CD4-positive, alpha-beta T cell treated with Interleukin-4 for 1 hour (primary cell): ENCODE measurements around the gene KCNIP2.
A peak's percentile ranks its signal among the peaks of the same experiment; 100 is the strongest.

Experiments
- DNase-seq, 2 donors: peaks; one replicate each; pipeline ENCODE4 v3.0.0-alpha.2; 2020 to 2022

KCNIP2 gene

DNA sequence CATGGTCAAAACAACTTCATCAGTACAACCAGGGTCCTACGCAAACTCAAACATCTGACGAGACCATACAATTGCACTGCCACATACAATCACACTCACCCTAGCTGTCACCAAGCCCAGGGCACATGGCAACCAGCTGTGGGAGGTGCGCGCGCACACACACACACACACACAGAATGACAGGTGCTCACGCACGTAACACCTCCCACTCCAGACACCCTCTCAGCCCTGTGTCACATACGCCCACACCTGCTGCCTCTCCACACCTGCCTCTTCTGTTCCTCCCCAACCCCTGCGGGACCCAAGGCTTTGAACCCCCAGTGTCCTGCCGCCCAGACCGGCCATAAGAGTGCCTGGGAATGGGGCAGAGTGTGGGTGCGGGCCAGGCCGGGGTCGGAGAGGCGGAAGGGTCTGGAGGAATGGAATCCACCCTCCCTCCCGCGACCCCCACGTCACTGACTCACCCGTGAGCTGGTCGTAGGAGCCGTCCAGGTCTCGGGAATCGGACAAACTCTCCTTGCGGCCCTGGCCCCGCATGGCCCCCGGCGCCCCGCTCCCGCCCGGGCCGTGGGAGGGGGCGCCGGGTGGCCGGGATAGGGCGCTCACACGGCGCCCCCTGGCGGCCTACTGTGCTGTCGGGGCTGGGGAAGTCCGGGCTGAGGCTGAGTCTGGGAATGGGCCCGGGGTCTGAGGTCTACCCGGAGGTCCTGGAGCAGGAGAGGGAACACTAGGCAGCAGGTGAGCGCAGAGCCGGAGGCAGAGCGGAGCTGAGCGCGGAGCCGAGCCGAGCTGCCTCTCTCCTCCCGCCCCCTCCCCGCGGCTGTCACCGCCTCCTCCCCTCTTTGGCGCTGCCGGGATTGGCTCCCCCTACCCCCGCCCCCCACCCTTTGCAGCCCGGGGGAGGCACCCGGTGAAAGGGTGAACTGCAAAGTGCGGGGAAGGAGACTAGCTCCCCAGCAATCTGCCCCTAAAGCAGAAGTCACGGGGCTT is at the start of gene KCNIP2:
KCNIP2 (minus strand) TSS at position 769 of the 990 bp plus-strand sequence; CDS start at position 537, 232 bp downstream.
- peak; percentile 66 to 73 for DNase-seq

GRCh38 chr10:101892782-101893391 is 49.3 kb upstream of the KCNIP2 start:
- no peak for DNase-seq

DNA sequence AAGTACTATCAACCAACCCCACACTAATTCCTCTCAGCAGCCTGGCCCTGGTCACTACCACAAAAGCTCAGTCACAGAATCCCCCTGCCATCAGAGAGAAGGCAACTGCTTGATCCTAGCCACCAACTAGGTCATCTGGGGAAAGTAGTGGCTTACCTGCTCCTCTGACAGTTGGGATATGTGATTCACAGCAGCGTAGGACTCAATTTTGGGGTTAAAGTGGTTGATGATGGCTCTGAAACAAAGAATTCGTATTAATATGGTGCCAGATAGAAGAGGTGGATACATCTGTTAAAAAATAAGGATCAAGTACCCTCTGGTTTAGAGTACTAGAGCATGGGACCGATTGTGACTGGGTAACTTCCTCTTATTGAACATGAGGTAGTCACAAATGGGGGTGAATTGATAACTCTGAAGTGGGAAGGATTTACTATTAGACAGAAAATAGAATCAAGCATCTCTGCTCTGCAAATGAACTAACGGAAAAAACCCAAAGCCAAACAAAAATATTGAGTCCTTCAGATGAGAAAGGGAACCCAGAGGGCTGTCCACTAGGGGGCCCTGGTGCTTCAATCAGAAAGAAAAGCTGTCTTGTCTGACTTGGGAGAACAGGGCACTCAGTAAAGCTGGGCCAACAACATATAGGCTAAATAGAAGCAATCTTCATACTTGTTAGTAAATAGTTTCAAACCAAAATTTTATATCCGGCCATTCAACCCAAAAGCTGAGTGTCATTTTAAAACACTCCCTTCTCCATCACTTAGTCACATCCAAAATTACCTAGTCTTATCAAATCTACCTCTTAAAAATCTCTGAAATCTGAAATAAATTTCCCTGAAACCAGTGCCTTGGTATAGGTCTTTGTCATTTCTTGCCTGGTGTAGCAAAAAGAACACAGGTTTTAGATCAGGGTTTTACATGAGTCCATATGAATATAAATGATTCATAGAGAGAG is 45.9 kb upstream of the KCNIP2 start:
- peak; percentile 65 to 74 for DNase-seq

- DNase-seq: no peak
Measured at GRCh38 chr10:101888251-101888949, 44.8 kb upstream of the KCNIP2 start.

DNA sequence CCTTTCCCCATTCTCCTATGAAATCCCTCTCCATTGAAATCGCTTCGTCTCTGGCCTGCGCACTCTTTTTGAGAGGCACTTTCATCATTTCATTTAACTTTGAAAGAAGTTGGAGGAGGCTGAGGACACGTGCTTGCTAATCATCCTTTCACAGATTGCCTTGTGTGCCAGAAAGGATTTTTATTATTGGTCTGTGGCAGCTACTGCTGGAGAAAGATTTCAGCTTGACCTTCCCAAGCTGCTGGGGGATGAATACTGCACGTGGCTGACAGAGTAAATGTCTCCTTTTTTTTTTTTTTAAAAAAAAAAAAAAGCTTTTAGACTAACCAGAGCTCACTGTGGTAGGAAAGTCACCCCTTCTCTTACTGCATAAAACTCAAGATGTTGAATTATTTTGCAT is 44.2 kb upstream of the KCNIP2 start:
- DNase-seq: no peak

DNA sequence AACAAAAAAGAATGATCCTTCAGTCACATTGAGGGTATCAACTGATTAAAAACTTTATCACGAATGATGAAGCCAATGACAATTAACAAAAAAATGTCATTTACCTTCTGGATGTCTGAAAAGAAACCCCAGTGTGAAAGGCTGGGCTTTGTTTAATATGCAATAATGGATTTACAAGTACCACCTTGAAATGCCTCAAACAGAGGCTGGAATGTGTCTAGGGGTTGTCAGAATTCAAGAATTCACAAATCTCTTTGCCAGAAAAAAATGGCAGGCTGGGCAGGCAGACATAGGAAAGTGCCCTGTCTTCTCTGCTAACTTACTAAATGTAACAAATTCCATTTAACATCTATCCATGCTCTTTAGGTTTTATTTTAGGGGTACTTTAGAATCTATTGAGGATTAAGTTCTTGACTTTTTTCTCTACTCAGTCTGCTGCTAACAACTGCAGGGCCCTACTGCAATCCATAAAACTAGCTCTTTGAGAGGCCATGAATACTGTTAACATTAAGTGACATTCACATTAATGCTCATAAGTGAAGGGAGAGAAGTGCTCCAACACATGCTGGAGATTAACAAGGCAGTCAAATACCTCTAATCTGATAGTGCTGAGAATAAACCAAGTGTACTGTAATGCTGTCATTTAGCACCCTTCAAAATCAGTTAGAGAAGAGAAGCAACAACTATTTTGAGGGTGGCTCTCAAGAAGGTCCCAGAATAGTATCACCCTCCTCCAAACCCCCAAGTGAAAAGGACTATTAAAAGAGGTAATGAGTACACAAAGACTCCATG is 43.1 kb upstream of the KCNIP2 start:
- no peak for DNase-seq

DNA sequence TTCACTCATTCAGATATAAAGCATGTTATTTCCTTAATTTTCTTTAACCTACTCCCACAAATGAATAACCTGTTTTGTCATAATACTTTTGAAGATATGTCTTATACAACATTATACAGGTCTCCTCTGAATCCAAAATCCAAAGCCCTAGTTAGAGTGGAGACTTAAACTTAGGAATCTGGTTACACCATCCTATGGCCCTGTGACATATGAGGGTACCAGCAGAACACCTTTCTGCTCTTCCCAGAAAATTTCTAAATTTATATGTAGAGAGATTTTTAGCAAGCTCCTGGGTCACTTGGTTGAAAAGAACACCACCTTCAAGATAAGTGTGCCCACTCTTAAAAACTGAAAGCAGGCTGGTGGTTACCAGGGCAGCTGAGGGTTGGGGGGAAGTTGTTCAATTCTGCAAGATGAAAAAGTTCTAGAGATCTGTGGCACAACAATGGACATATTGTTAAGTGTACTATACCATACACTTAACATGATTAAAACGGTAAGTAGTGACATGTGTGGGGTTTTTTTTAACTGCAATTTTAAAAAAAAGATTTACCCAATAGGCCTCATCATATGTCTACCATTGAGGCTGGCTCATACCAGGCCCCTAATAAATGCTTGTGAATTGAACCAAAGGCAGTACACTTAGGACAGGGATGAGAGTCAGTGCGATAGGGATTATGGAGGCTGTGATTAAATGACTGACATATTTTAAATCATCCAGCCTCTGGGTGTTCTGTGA is 37.6 kb upstream of the KCNIP2 start:
- no peak for DNase-seq

- no peak for DNase-seq
Measured at GRCh38 chr10:101880232-101880573, 36.6 kb upstream of the KCNIP2 start.

DNA sequence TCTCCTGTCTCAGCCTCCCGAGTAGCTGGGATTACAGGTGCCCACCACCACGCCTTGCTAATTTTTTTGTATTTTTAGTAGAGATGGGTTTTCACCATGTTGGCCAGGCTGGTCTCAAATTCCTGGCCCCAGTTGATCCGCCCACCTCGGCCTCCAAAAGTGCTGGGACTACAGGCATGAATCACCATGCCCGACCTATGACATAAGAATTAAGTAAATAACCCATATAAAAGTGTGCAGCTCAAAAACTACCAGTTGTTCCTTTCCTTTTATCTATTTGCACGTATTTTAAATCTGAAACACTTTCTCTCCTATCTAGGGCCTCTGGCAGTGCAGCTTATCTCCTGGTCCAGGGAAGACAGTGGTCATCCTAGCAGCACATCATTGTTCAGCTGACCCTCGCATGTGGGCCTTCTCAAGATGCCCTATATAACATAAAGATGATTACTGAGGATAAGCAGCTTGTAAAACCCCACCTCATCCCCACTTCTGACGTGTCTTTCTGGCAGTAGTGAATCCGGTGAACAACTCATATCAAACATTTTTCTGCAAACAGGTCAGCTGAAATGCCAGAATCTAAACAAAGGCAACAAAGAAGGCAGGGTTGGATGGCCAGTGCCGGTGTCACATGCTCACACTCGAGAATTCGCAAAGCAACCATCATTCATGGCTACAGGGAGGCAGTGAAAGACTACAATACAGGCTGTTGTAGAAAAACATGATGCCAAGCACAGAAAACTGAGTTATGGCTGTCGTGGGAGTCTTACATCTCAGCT is 36.0 kb upstream of the KCNIP2 start:
- DNase-seq: no peak

- no peak for DNase-seq
Measured at GRCh38 chr10:101878869-101879268, 35.3 kb upstream of the KCNIP2 start.

DNA sequence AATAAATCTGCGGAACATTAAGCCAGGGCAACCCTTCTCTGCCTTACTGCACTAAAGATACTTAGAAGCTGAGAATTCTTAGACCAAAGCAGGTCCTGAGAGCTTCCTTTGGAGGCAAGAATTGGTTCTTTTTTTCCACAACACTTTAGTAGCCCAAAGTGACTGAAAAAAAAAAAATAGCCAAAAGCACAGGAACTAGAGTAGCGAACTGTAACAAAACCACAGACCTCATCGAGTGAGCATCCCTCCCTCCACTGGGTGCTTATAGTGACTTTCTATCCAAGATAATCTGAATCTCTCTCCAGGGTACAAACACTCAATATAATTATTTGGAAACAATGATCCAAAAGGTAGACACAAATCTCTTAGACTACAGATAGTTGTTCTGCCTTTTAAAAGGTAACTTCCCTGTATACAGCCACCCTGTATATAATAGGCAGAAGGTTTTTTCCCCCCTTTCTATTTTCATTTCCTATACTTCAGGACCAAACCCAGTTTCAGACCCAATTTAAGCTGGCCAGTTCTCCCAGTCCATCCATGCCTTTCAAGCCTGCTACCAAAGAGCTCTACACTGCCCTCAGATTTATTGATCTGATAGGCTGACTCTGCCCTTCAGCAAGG is 31.6 kb upstream of the KCNIP2 start:
- no peak for DNase-seq

DNA sequence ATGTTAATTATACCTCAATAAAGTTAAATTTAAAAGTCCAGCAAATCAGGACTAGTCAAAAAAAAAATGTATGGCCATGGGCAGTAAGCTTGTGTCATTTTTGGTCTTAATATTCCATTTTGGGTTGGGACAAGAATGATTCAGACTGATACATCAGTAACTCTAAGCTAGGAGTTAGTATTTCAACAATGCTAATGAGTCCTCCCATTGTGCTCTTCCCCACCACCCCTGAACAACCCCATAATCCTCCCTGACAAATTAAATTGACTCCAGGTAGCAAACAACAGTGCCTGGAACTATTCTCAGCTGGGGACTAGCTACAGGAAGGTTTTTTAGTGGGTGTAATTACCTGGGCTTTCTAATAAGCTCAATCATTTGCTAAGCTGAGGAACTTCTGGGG is 30.7 kb upstream of the KCNIP2 start:
- no peak for DNase-seq

DNA sequence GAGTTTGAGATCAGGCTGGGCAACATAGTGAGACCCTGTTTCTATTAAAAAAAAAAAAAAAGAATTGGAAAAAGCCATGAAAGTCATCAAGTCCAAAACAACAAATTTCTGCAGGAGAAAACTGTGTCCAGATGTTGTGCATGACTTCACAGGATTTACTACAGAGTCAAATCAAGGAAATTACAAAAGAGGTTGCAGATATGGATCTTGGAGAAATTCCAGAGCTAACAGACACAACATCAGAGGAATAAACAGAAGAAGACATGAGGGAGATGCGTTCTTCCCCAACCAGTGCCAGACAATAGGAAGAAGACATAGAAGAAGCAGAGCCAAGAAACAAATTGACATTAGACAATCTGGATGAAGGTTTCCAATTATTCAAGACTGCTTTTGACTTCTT is 24.3 kb upstream of the KCNIP2 start:
- DNase-seq: no peak

DNA sequence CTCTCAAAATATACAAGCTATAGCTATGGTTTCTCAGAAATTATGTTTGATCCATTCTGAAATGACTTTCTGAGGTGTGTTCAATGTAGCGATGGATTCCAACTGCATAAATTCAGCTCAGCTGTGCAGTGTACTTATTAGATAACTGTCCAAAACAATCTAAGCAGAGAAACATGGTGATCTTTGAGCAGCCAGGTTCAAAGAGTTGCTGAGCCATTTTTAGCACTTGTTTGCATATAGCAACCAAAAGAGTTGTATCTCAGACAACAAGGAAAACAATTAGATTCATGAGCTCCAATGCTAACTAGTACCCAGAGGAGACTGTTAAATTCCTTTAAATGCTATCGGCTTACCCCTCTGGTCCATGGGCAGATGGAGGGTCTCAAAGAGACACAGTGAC is 15.9 kb upstream of the KCNIP2 start:
- no peak for DNase-seq

DNA sequence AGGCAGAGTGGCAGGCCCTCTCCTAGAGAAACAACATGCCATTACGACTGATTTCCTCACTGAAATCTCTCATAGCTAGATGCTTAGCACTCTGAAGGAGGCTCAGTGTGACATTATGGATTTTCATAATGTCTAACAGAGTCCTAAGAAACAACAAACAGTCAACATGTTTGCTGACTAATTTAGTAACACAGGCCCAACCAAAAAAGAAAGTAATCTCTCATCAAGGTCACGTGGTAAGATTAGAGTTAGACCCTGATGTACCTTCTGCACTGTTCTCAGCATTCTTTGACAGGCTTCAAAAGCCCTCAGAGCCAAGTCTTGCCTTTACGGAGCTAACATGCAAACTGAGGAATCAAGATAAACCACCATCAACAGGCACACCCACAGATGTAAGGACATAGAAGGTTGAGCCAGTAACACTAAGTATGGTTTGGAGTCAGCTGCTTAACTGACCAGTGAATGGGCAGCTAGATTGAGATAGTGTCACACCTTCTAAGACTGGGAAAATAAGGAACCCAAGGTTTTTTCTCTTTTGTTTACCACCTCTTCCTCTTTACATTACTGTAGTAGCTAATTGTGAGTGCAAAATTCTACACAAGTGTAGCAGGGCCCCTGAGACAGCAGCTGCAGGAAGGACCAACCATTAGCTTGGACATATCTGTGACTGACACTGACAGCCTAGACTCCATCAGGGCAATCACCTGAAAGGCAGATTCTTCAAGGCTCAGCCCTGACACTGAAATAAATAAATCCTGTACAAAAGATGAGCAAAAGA is 15.3 kb upstream of the KCNIP2 start:
- no peak for DNase-seq

DNA sequence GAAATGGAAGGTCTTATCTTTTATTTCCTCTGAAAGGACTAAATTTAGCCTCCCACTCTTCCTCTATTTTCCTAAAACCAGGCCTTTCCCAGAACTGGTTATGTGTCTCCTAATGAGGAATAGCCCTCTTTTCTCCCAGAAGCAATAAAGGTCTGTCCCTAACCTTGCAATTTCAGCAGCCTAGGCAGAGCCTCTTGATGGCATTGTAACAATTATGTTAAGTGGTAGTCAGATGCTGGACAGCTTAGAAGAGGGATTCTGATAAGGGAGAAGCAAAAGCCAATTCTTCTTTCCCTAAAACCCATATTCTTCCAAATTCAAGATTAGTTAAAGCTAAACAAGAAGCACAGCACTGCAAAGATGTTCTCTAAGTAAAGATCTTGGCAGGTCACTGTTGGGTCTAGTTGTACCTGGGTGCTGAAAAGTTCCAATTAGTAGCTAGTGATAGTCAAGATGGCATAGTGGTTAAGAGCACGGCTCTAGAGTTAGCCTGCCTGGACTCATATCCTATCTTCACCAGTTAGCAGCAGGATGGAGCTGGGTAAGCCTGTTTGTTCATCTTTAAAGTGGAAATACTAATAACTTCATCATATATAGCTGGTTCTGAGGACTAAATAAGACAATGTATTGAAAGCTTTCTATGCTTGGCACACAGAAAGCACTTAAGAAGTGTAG is 14.3 kb upstream of the KCNIP2 start:
- DNase-seq: no peak

DNA sequence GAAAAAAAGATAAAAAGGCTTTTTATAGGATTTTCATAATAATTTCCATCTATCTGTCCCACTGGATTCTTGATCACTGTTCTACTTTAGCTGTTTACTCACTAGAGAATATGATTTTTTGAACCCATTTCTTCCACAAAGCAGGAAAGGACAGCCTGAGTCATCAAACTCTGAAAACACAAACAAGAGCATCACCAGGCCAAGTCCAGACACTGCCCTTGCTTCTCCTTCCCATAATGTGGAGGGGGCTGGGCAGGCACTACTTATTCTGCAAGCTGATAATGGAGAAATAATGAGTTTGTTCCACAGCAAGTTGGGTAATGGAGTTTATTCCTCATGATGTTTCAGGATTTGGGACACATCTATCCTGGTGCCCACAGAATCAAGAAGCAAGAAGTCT is 13.0 kb upstream of the KCNIP2 start:
- DNase-seq: no peak
